Neuronal stem cell (in vitro differentiated cells): ENCODE measurements around the gene TULP4.

Experiments used
- DNase-seq: peaks from one replicate; pipeline ENCODE4 v3.0.0-alpha.2; 2013; ENCODE audit warnings: low spot score
- H2AFZ ChIP-seq: one replicate; pipeline ENCODE4 v1.6.1; 2013; ENCODE audit warnings: mild to moderate bottlenecking, low read length, inconsistent platforms
- H2AK5ac ChIP-seq: 2 replicates; pipeline ENCODE4 v1.6.1; 2013; ENCODE audit warnings: low read depth, mild to moderate bottlenecking, inconsistent platforms, low read length, moderate library complexity, mixed read lengths
- H2BK120ac ChIP-seq: 2 replicates; pipeline ENCODE4 v1.6.1; 2013; ENCODE audit warnings: low read depth, mild to moderate bottlenecking, inconsistent platforms, low read length, moderate library complexity, mixed read lengths
- H2BK12ac ChIP-seq: one replicate; pipeline ENCODE4 v1.6.1; 2013; ENCODE audit warnings: low read length, inconsistent platforms
- H2BK15ac ChIP-seq: 2 replicates; pipeline ENCODE4 v1.6.1; 2013; ENCODE audit warnings: mild to moderate bottlenecking, low read length, inconsistent platforms, mixed read lengths
- H2BK5ac ChIP-seq: one replicate; pipeline ENCODE4 v1.6.1; 2013; ENCODE audit warnings: inconsistent platforms, mild to moderate bottlenecking, low read length, moderate library complexity
- H3K14ac ChIP-seq: one replicate; pipeline ENCODE4 v1.6.1; 2013; ENCODE audit warnings: low read length, inconsistent platforms
- H3K18ac ChIP-seq: 2 replicates; pipeline ENCODE4 v1.6.1; 2013; ENCODE audit warnings: low read length, inconsistent platforms
- H3K23ac ChIP-seq: 2 replicates; pipeline ENCODE4 v1.6.1; 2013; ENCODE audit warnings: low read depth, mild to moderate bottlenecking, mixed read lengths, low read length, inconsistent platforms; ENCODE audit not compliant: poor library complexity
- H3K27ac ChIP-seq: replicated peaks from 3 replicates; pipeline ENCODE4 v1.5.1; 2013; ENCODE audit warnings: low read length, inconsistent platforms
- H3K27me3 ChIP-seq, 3 experiments: 2 replicates each; pipeline ENCODE4 v1.6.1; 2013; ENCODE audit warnings: low read length in 3 of 3, mild to moderate bottlenecking in 2 of 3, inconsistent platforms in 1 of 3, low read depth in 1 of 3, mixed read lengths in 1 of 3, moderate library complexity in 1 of 3; ENCODE audit not compliant: control insufficient read depth in 3 of 3, insufficient read depth in 3 of 3
- H3K36me3 ChIP-seq, 2 donors: replicated peaks in 1 of 2; 2 replicates each; pipeline ENCODE4 v1.6.1; 2013; ENCODE audit warnings: low read length in 2 of 2; ENCODE audit not compliant: control insufficient read depth in 2 of 2, insufficient read depth in 2 of 2
- H3K4ac ChIP-seq: 2 replicates; pipeline ENCODE4 v1.6.1; 2013; ENCODE audit warnings: inconsistent platforms, mild to moderate bottlenecking, low read length, moderate library complexity
- H3K4me1 ChIP-seq, 2 donors: 1 replicate in 1 of 2; 2 replicates in 1 of 2; pipeline ENCODE4 v1.6.1; 2013; ENCODE audit warnings: low read length in 2 of 2, low read depth in 1 of 2; ENCODE audit not compliant: control insufficient read depth in 2 of 2, insufficient read depth in 1 of 2
- H3K4me2 ChIP-seq: one replicate; pipeline ENCODE4 v1.6.1; 2013; ENCODE audit warnings: mild to moderate bottlenecking, low read length, inconsistent platforms; ENCODE audit not compliant: insufficient read depth, poor library complexity, severe bottlenecking
- H3K4me3 ChIP-seq, 2 donors: 2 replicates each; pipeline ENCODE4 v1.5.1; 2013; ENCODE audit warnings: low read length in 2 of 2, mild to moderate bottlenecking in 2 of 2, inconsistent platforms in 1 of 2, moderate library complexity in 1 of 2
- H3K79me1 ChIP-seq: one replicate; pipeline ENCODE4 v1.6.1; 2013; ENCODE audit warnings: low read depth, mild to moderate bottlenecking, inconsistent platforms, low read length, moderate library complexity
- H3K9ac ChIP-seq: one replicate; pipeline ENCODE4 v1.6.1; 2013; ENCODE audit warnings: mild to moderate bottlenecking, low read depth, low read length, inconsistent platforms; ENCODE audit not compliant: poor library complexity
- H3K9me3 ChIP-seq, 2 donors: replicated peaks in 1 of 2; 2 replicates each; pipeline versions ENCODE3 to v1.6.1; 2013; ENCODE audit warnings: low read length in 2 of 2, mild to moderate bottlenecking in 2 of 2, inconsistent platforms in 1 of 2, low read depth in 1 of 2, mixed read lengths in 1 of 2, moderate library complexity in 1 of 2; ENCODE audit not compliant: control insufficient read depth in 2 of 2, insufficient read depth in 1 of 2
- H4K8ac ChIP-seq: one replicate; pipeline ENCODE4 v1.6.1; 2013; ENCODE audit warnings: low read depth, mild to moderate bottlenecking, inconsistent platforms, low read length, moderate library complexity
- H4K91ac ChIP-seq: one replicate; pipeline ENCODE4 v1.6.1; 2013; ENCODE audit warnings: low read length, low read depth, mild to moderate bottlenecking, inconsistent platforms; ENCODE audit not compliant: poor library complexity
- WGBS, 2 donors: extraction: QIAGEN DNeasy Blood & Tissue Kit; methylation state at CpG; one replicate each; pipeline ENCODE4 v1.1.7; 2013; ENCODE audit warnings: missing lambda C conversion rate in 2 of 2, mixed read lengths in 1 of 2; ENCODE audit not compliant: insufficient read length in 2 of 2, insufficient replicate concordance in 1 of 2; ENCODE audit errors: extremely low coverage in 2 of 2; 5-methylcytosine and 5-hydroxymethylcytosine counted together

The TULP4 gene

DNA sequence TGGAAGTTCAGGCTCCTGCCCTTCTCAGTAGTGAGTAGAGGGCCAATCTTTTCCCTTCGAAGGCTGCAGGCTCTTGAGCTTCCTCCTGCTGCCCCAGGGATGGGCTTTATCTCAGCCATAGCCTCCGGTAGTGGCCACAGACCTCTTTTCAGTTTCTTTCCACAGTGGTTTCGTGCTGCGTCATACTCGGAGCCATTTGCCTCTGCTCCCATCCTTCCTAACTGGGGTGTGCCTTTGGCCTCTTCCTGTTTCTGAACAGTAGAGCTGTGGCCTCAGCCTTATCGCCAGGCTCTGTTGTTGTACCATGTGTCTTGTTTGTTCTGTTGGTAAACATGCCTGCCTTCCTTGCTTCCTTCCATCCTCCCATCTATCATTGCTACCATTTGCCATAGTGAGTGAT lies 54.1 kb downstream of the TULP4 start:
- H3K4me1 ChIP-seq, result no peaks in the 10 kb centered on the region
- H2BK120ac ChIP-seq, result no peak overlapping the region
- H3K36me3 ChIP-seq, result no peaks in the 10 kb centered on the region
- no peak overlapping the region for H3K18ac ChIP-seq
- WGBS, 2 donors, result no CpG with 5 or more reads among the region's 6 CpGs
- no peak overlapping the region for H3K23ac ChIP-seq
- no peak overlapping the region for H2BK5ac ChIP-seq
- no peak overlapping the region for H3K14ac ChIP-seq
- peaks cover 3% of the 10 kb centered on the region for H3K79me1 ChIP-seq
- DNase-seq, result no peak
- no peak overlapping the region for H3K4ac ChIP-seq
- H3K4me2 ChIP-seq, result no peak overlapping the region
- no peak overlapping the region for H2BK12ac ChIP-seq
- H2BK15ac ChIP-seq, result no peak overlapping the region
- H3K4me3 ChIP-seq, result no peak overlapping the region
- no peak overlapping the region for H4K91ac ChIP-seq
- H3K27ac ChIP-seq, result no peak overlapping the region
- H2AFZ ChIP-seq, result no peak overlapping the region
- H3K9me3 ChIP-seq, result peaks cover 0 to 2% of the 10 kb centered on the region in 2 donors
- H2AK5ac ChIP-seq, result no peak overlapping the region
- no peak overlapping the region for H3K9ac ChIP-seq
- H3K27me3 ChIP-seq, result no peaks in the 10 kb centered on the region
- H4K8ac ChIP-seq, result no peak overlapping the region

DNA sequence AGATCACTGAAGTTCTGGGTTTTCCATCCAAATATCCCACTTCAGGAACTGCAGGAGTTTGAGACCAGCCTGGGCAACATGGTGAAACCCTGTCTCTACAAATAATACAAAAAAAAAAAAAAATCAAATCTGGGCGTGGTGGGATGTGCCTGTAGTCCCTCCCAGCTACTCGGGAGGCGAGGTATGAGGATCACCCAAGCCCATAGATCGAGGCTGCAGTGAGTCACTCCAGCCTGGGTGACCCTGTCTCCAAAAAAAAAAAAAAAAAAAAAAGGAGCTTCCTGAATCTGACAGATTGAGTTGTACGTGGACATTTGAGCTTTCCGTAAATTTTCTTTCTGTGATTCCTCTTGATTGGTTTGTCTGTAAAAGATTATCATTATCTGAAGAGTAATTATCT lies 55.6 kb downstream of the TULP4 start:
- no peak overlapping the region for H2AFZ ChIP-seq
- no CpG with 5 or more reads among the region's 6 CpGs for WGBS, 2 donors
- DNase-seq, result no peak

DNA sequence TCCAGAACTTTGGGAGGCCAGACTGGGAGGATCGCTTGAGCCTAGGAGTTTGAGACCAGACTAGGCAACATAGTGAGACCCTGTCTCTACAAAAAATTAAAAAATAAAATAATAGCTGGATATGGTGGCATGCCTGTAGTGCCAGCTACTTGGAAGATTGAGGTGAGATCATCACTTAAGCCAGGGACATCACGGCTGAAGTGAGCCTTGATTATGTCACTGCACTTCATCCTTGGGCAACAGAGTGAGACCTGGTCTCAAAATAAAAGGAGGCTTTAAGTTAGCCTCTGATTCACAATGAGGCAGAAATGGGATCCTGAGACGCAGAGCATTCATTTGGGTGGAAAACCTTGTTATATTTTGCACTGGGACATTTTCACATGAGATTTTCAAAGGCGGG lies 57.0 kb downstream of the TULP4 start:
- Histone ChIP-seq H3K36me3 (no peaks in the 10 kb centered on the region), H3K27ac (no peak overlapping the region), H2BK15ac (no peak overlapping the region), H3K18ac (no peak overlapping the region), H2BK120ac (no peak overlapping the region), H3K27me3 (no peaks in the 10 kb centered on the region), H3K4me3 (no peak overlapping the region), H3K9me3 (peaks cover 0 to 2% of the 10 kb centered on the region in 2 donors), H3K23ac (no peak overlapping the region), H3K4ac (no peak overlapping the region), H2BK12ac (no peak overlapping the region), H3K4me2 (no peak overlapping the region), H2BK5ac (no peak overlapping the region), H4K91ac (no peak overlapping the region), H3K14ac (no peak overlapping the region), H2AK5ac (no peak overlapping the region), H3K79me1 (peaks cover 2% of the 10 kb centered on the region), H3K9ac (no peak overlapping the region), H3K4me1 (no peaks in the 10 kb centered on the region), H2AFZ (no peak overlapping the region), H4K8ac (no peak overlapping the region)
- DNase-seq, result no peak
- WGBS, 2 donors, result no CpG with 5 or more reads among the region's 4 CpGs

More for the DNA sequence above, 55.6 kb downstream of the TULP4 start:
- Histone ChIP-seq H3K4me3 (no peak overlapping the region), H3K14ac (no peak overlapping the region), H4K91ac (no peak overlapping the region), H3K9me3 (peaks cover 0 to 2% of the 10 kb centered on the region in 2 donors), H2AK5ac (no peak overlapping the region), H2BK15ac (no peak overlapping the region), H2BK12ac (no peak overlapping the region), H2BK5ac (no peak overlapping the region), H3K4me1 (no peaks in the 10 kb centered on the region), H3K4ac (no peak overlapping the region), H3K4me2 (no peak overlapping the region), H4K8ac (no peak overlapping the region), H3K27ac (no peak overlapping the region), H3K36me3 (no peaks in the 10 kb centered on the region), H3K79me1 (peaks cover 2% of the 10 kb centered on the region), H3K18ac (no peak overlapping the region), H2BK120ac (no peak overlapping the region), H3K27me3 (no peaks in the 10 kb centered on the region), H3K23ac (no peak overlapping the region), H3K9ac (no peak overlapping the region)

DNA sequence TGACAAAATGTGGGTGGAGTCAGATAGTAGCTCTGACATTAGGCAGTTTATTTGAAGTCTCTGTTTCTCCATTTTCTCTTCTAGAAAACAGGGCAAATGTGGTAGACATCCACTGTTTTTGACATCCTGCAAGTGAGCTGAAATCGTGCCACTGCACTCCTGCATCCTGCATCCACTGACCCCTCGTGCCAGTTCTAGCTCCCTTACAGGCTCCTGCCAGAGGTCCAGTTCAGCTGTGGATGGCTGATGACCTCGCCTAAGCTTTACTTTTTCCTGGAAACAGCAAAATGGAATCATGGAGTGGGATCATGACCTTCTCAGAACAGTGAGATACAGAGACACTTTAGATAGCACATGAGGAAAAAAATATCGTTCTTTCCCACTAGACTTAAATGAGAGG lies 58.5 kb downstream of the TULP4 start:
- Histone ChIP-seq H3K27me3 (no peaks in the 10 kb centered on the region), H2BK5ac (no peak overlapping the region), H3K18ac (no peak overlapping the region), H4K91ac (no peak overlapping the region), H2BK120ac (no peak overlapping the region), H4K8ac (no peak overlapping the region), H2BK15ac (no peak overlapping the region), H3K27ac (no peak overlapping the region), H3K14ac (no peak overlapping the region), H3K23ac (no peak overlapping the region), H3K9ac (no peak overlapping the region), H3K79me1 (peaks cover 2% of the 10 kb centered on the region), H3K36me3 (no peaks in the 10 kb centered on the region), H3K9me3 (peaks cover 0 to 2% of the 10 kb centered on the region in 2 donors), H2BK12ac (no peak overlapping the region), H3K4me2 (no peak overlapping the region), H2AFZ (no peak overlapping the region), H2AK5ac (no peak overlapping the region), H3K4ac (no peak overlapping the region), H3K4me3 (no peak overlapping the region), H3K4me1 (no peaks in the 10 kb centered on the region)
- WGBS, 2 donors, result no CpG with 5 or more reads among the region's 4 CpGs
- DNase-seq, result no peak
